ENCODE results near the gene SCP2.

Gene SCP2

DNA sequence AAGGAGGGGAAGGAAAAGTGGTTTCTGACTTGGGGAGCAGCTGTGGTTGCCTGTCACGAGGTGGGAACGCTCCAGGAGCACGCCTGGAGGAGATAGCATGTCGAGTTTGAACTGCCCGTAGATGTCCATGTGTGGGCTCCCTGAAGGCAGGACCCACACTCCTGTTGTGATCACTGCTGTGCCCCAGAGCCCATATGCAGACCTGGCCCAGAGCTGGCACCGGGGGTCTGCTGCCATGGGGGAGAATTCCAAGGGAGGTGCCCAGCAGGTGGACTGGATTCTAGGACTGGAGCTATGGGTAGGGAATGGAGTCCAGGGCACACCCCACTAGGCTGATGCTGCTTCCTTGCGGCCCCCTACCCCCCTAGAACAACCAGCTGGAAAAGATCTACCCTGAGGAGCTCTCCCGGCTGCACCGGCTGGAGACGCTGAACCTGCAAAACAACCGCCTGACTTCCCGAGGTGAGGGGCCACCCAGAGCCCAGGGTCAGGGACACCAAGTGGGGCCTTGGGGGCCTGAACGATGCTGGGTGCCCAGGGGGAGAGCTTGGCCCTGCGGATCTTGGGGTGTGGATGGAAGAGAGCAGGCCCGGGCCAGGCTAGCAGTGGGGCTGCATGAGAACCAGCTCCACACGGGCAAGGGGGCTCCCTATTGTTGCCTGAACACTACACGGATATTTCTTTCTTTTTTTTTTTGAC is 144.2 kb downstream of the SCP2 start:
- no peak overlapping the region for H3K27ac ChIP-seq (ENCODE audit: low read depth in 2 of 2, low read length in 2 of 2)

GRCh38 chr1:53071915-53072314 is 144.8 kb downstream of the SCP2 start:
- Histone ChIP-seq H3K36me3 (ENCODE audit: control insufficient read depth in 2 of 2, insufficient read depth in 2 of 2, low read length in 2 of 2) (no peaks in the 10 kb centered on the region), H3K9ac (ENCODE audit: low read depth in 1 of 2, low read length in 2 of 2) (no peak overlapping the region)

More for the DNA sequence above, 144.2 kb downstream of the SCP2 start:
- no peaks in the 10 kb centered on the region for H3K4me1 ChIP-seq (ENCODE audit: control insufficient read depth in 2 of 2, insufficient read depth in 2 of 2, low read length in 2 of 2)
- H3K36me3 ChIP-seq (ENCODE audit: control insufficient read depth in 2 of 2, insufficient read depth in 2 of 2, low read length in 2 of 2): no peaks in the 10 kb centered on the region
- no peak overlapping the region for H3K4me3 ChIP-seq (ENCODE audit: low read length in 2 of 2)
- no peak overlapping the region for H3K9ac ChIP-seq (ENCODE audit: low read depth in 1 of 2, low read length in 2 of 2)
- H3K27me3 ChIP-seq (ENCODE audit: control insufficient read depth in 2 of 2, insufficient read depth in 2 of 2, low read length in 2 of 2): no peaks in the 10 kb centered on the region
- no peaks in the 10 kb centered on the region for H3K9me3 ChIP-seq (ENCODE audit: control insufficient read depth in 2 of 2, low read length in 2 of 2)

GRCh38 chr1:53073287-53073686 is 146.2 kb downstream of the SCP2 start:
- Histone ChIP-seq H3K4me3 (ENCODE audit: low read length in 2 of 2) (no peak overlapping the region), H3K27me3 (ENCODE audit: control insufficient read depth in 2 of 2, insufficient read depth in 2 of 2, low read length in 2 of 2) (no peaks in the 10 kb centered on the region), H3K4me1 (ENCODE audit: control insufficient read depth in 2 of 2, insufficient read depth in 2 of 2, low read length in 2 of 2) (no peaks in the 10 kb centered on the region), H3K9ac (ENCODE audit: low read depth in 1 of 2, low read length in 2 of 2) (no peak overlapping the region), H3K27ac (ENCODE audit: low read depth in 2 of 2, low read length in 2 of 2) (no peak overlapping the region), H3K9me3 (ENCODE audit: control insufficient read depth in 2 of 2, low read length in 2 of 2) (no peaks in the 10 kb centered on the region), H3K36me3 (ENCODE audit: control insufficient read depth in 2 of 2, insufficient read depth in 2 of 2, low read length in 2 of 2) (no peaks in the 10 kb centered on the region)

More at GRCh38 chr1:53071915-53072314, 144.8 kb downstream of the SCP2 start:
- H3K27ac ChIP-seq (ENCODE audit: low read depth in 2 of 2, low read length in 2 of 2): no peak overlapping the region
- H3K4me1 ChIP-seq (ENCODE audit: control insufficient read depth in 2 of 2, insufficient read depth in 2 of 2, low read length in 2 of 2): no peaks in the 10 kb centered on the region
- no peak overlapping the region for H3K4me3 ChIP-seq (ENCODE audit: low read length in 2 of 2)
- no peaks in the 10 kb centered on the region for H3K9me3 ChIP-seq (ENCODE audit: control insufficient read depth in 2 of 2, low read length in 2 of 2)
- no peaks in the 10 kb centered on the region for H3K27me3 ChIP-seq (ENCODE audit: control insufficient read depth in 2 of 2, insufficient read depth in 2 of 2, low read length in 2 of 2)

DNA sequence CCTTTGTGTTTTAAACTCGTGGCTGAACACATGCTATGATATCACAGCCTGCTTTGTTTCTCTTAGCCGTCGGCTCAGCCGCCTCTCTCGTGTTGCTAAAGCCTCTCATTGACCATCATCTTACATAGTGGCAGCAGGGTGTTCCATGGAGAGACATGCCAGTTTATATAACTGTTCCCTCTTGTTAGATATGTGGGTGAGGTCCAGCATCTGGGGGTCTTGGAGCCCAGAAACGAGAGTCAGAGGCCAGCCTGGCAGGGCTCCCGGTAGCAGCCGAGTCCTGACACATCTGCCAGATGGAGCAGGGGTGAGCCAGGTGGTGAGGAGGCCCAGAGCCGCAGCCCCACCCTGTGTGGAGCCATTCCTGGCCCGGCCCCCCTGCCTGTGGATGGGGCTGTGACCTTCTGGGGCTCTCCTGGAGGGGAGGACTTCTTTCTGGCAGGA is 146.8 kb downstream of the SCP2 start:
- H3K36me3 ChIP-seq (ENCODE audit: control insufficient read depth in 2 of 2, insufficient read depth in 2 of 2, low read length in 2 of 2): no peaks in the 10 kb centered on the region
- H3K4me3 ChIP-seq (ENCODE audit: low read length in 2 of 2): no peak overlapping the region
- H3K9ac ChIP-seq (ENCODE audit: low read depth in 1 of 2, low read length in 2 of 2): no peak overlapping the region
- H3K27me3 ChIP-seq (ENCODE audit: control insufficient read depth in 2 of 2, insufficient read depth in 2 of 2, low read length in 2 of 2): no peaks in the 10 kb centered on the region
- H3K9me3 ChIP-seq (ENCODE audit: control insufficient read depth in 2 of 2, low read length in 2 of 2): no peaks in the 10 kb centered on the region
- H3K4me1 ChIP-seq (ENCODE audit: control insufficient read depth in 2 of 2, insufficient read depth in 2 of 2, low read length in 2 of 2): no peaks in the 10 kb centered on the region
- H3K27ac ChIP-seq (ENCODE audit: low read depth in 2 of 2, low read length in 2 of 2): no peak overlapping the region

GRCh38 chr1:53074313-53075154 is 147.5 kb downstream of the SCP2 start:
- Histone ChIP-seq H3K36me3 (ENCODE audit: control insufficient read depth in 2 of 2, insufficient read depth in 2 of 2, low read length in 2 of 2) (no peaks in the 10 kb centered on the region), H3K27me3 (ENCODE audit: control insufficient read depth in 2 of 2, insufficient read depth in 2 of 2, low read length in 2 of 2) (no peaks in the 10 kb centered on the region), H3K27ac (ENCODE audit: low read depth in 2 of 2, low read length in 2 of 2) (no peak overlapping the region), H3K4me1 (ENCODE audit: control insufficient read depth in 2 of 2, insufficient read depth in 2 of 2, low read length in 2 of 2) (no peaks in the 10 kb centered on the region), H3K4me3 (ENCODE audit: low read length in 2 of 2) (no peak overlapping the region), H3K9ac (ENCODE audit: low read depth in 1 of 2, low read length in 2 of 2) (no peak overlapping the region), H3K9me3 (ENCODE audit: control insufficient read depth in 2 of 2, low read length in 2 of 2) (no peaks in the 10 kb centered on the region)

GRCh38 chr1:53075206-53075605 is 148.1 kb downstream of the SCP2 start:
- no peaks in the 10 kb centered on the region for H3K9me3 ChIP-seq (ENCODE audit: control insufficient read depth in 2 of 2, low read length in 2 of 2)
- H3K27ac ChIP-seq (ENCODE audit: low read depth in 2 of 2, low read length in 2 of 2): no peak overlapping the region
- H3K36me3 ChIP-seq (ENCODE audit: control insufficient read depth in 2 of 2, insufficient read depth in 2 of 2, low read length in 2 of 2): no peaks in the 10 kb centered on the region

GRCh38 chr1:53075761-53076163 is 148.7 kb downstream of the SCP2 start:
- no peak overlapping the region for H3K4me3 ChIP-seq (ENCODE audit: low read length in 2 of 2)
- no peaks in the 10 kb centered on the region for H3K36me3 ChIP-seq (ENCODE audit: control insufficient read depth in 2 of 2, insufficient read depth in 2 of 2, low read length in 2 of 2)
- no peak overlapping the region for H3K9ac ChIP-seq (ENCODE audit: low read depth in 1 of 2, low read length in 2 of 2)
- H3K27me3 ChIP-seq (ENCODE audit: control insufficient read depth in 2 of 2, insufficient read depth in 2 of 2, low read length in 2 of 2): no peaks in the 10 kb centered on the region
- no peaks in the 10 kb centered on the region for H3K9me3 ChIP-seq (ENCODE audit: control insufficient read depth in 2 of 2, low read length in 2 of 2)
- H3K4me1 ChIP-seq (ENCODE audit: control insufficient read depth in 2 of 2, insufficient read depth in 2 of 2, low read length in 2 of 2): no peaks in the 10 kb centered on the region
- H3K27ac ChIP-seq (ENCODE audit: low read depth in 2 of 2, low read length in 2 of 2): no peak overlapping the region

More at GRCh38 chr1:53075206-53075605, 148.1 kb downstream of the SCP2 start:
- Histone ChIP-seq H3K27me3 (ENCODE audit: control insufficient read depth in 2 of 2, insufficient read depth in 2 of 2, low read length in 2 of 2) (no peaks in the 10 kb centered on the region), H3K9ac (ENCODE audit: low read depth in 1 of 2, low read length in 2 of 2) (no peak overlapping the region), H3K4me1 (ENCODE audit: control insufficient read depth in 2 of 2, insufficient read depth in 2 of 2, low read length in 2 of 2) (no peaks in the 10 kb centered on the region), H3K4me3 (ENCODE audit: low read length in 2 of 2) (no peak overlapping the region)

GRCh38 chr1:53076165-53076564 is 149.1 kb downstream of the SCP2 start:
- Histone ChIP-seq H3K27ac (ENCODE audit: low read depth in 2 of 2, low read length in 2 of 2) (no peak overlapping the region), H3K27me3 (ENCODE audit: control insufficient read depth in 2 of 2, insufficient read depth in 2 of 2, low read length in 2 of 2) (no peaks in the 10 kb centered on the region), H3K4me1 (ENCODE audit: control insufficient read depth in 2 of 2, insufficient read depth in 2 of 2, low read length in 2 of 2) (no peaks in the 10 kb centered on the region), H3K36me3 (ENCODE audit: control insufficient read depth in 2 of 2, insufficient read depth in 2 of 2, low read length in 2 of 2) (no peaks in the 10 kb centered on the region), H3K9ac (ENCODE audit: low read depth in 1 of 2, low read length in 2 of 2) (no peak overlapping the region), H3K9me3 (ENCODE audit: control insufficient read depth in 2 of 2, low read length in 2 of 2) (no peaks in the 10 kb centered on the region), H3K4me3 (ENCODE audit: low read length in 2 of 2) (no peak overlapping the region)

DNA sequence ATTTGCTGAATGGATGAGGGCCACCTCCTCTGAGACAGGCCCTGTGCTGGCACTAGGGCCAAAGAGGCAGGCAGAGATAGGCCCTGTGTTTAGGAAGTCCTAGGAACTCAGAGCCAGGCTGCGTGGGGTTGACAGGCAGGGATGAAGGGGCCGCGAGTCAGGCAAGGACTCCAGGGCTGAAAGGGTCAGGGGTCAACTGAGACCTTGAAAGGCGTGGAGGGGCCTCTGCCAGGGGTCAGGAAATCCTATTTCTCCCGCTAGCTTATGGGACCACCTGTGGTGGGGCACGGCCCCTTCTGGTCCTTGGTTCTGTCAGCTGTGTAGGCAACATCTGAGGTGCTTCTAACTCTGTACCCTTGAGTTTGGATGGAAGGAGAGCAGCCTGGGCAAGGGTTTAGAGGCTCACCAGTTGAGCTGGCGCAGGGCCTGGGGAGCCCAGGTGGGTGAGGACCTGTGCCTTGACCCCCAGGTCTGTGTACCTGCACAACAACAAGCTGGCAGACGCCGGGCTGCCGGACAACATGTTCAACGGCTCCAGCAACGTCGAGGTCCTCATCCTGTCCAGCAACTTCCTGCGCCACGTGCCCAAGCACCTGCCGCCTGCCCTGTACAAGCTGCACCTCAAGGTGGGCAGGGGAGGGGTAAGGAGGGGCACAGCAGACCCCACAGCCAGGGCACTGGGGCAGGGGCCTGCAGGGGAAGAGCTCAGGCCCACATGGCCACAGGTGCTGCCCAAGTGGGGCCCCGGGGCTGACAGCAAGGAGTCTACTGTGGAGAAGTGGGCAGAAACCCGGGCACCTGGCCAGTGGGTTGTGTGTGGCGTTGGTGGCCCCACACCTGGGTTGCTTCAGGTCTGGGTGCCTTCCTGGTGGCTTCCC is 149.9 kb downstream of the SCP2 start:
- H3K27ac ChIP-seq (ENCODE audit: low read depth in 2 of 2, low read length in 2 of 2): no peak overlapping the region
- H3K9me3 ChIP-seq (ENCODE audit: control insufficient read depth in 2 of 2, low read length in 2 of 2): no peaks in the 10 kb centered on the region
- H3K36me3 ChIP-seq (ENCODE audit: control insufficient read depth in 2 of 2, insufficient read depth in 2 of 2, low read length in 2 of 2): no peaks in the 10 kb centered on the region
- H3K4me3 ChIP-seq (ENCODE audit: low read length in 2 of 2): no peak overlapping the region
- H3K9ac ChIP-seq (ENCODE audit: low read depth in 1 of 2, low read length in 2 of 2): no peak overlapping the region
- no peaks in the 10 kb centered on the region for H3K27me3 ChIP-seq (ENCODE audit: control insufficient read depth in 2 of 2, insufficient read depth in 2 of 2, low read length in 2 of 2)
- H3K4me1 ChIP-seq (ENCODE audit: control insufficient read depth in 2 of 2, insufficient read depth in 2 of 2, low read length in 2 of 2): no peaks in the 10 kb centered on the region

DNA sequence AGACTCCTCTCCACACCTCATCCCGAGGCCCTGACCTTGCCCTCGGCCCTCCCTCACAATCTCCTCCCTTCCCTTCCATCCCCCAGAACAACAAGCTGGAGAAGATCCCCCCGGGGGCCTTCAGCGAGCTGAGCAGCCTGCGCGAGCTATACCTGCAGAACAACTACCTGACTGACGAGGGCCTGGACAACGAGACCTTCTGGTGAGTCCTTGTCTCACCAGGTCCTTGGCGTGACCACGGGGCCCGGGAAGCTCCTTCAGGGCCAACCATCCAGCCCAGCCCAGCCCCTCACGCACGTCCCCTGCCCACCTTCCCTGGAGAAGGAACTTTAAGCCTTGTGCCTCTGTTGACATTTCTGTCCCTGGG is 150.5 kb downstream of the SCP2 start:
- Histone ChIP-seq H3K9me3 (ENCODE audit: control insufficient read depth in 2 of 2, low read length in 2 of 2) (no peaks in the 10 kb centered on the region), H3K4me3 (ENCODE audit: low read length in 2 of 2) (no peak overlapping the region), H3K4me1 (ENCODE audit: control insufficient read depth in 2 of 2, insufficient read depth in 2 of 2, low read length in 2 of 2) (no peaks in the 10 kb centered on the region), H3K36me3 (ENCODE audit: control insufficient read depth in 2 of 2, insufficient read depth in 2 of 2, low read length in 2 of 2) (no peaks in the 10 kb centered on the region), H3K27ac (ENCODE audit: low read depth in 2 of 2, low read length in 2 of 2) (no peak overlapping the region), H3K27me3 (ENCODE audit: control insufficient read depth in 2 of 2, insufficient read depth in 2 of 2, low read length in 2 of 2) (no peaks in the 10 kb centered on the region), H3K9ac (ENCODE audit: low read depth in 1 of 2, low read length in 2 of 2) (no peak overlapping the region)

All from mucosa of rectum (tissue), 2 donors.